OCI-LY3 (cell line): ENCODE measurements around the gene EFHC1.

Source experiments
- H2AFZ ChIP-seq: fragments of 200-600, 300-600 bp; shearing (Covaris generic); 2 replicates; pipeline ENCODE4 v1.6.0; 2014; ENCODE audit warnings: antibody characterized with exemption, low read depth, low read length
- H3K27ac ChIP-seq: fragments of 200-600, 300-600 bp; sonication (generic); 2 replicates; pipeline ENCODE4 v1.5.1; 2014; ENCODE audit warnings: mild to moderate bottlenecking, low read length, moderate library complexity, mixed read lengths
- H3K27me3 ChIP-seq: fragments of 200-600, 300-600 bp; sonication (generic); 2 replicates; pipeline ENCODE4 v1.6.1; 2014; ENCODE audit warnings: low read depth, low read length, mixed read lengths
- H3K36me3 ChIP-seq: fragments of 200-600, 300-600 bp; sonication (generic); replicated peaks from 2 replicates; pipeline ENCODE3; 2014; ENCODE audit warnings: low read depth, low read length, mixed read lengths
- H3K4me1 ChIP-seq: fragments of 300-600, 200-600 bp; sonication (generic); 2 replicates; pipeline ENCODE4 v1.6.1; 2014; ENCODE audit warnings: low read length, mixed read lengths
- H3K4me2 ChIP-seq: fragments of 200-600, 300-600 bp; sonication (generic); 2 replicates; pipeline ENCODE4 v1.6.1; 2014; ENCODE audit warnings: low read length, mixed read lengths
- H3K4me3 ChIP-seq: fragments of 300-600, 200-600 bp; sonication (generic); 2 replicates; pipeline ENCODE4 v1.5.1; 2014; ENCODE audit warnings: antibody characterized with exemption, mild to moderate bottlenecking, low read length, moderate library complexity
- H3K79me2 ChIP-seq: fragments of 300-600, 200-600 bp; shearing (Covaris generic); 2 replicates; pipeline ENCODE4 v1.6.1; 2014; ENCODE audit warnings: mild to moderate bottlenecking, low read length, mixed read lengths
- H3K9ac ChIP-seq: fragments of 300-600, 200-600 bp; shearing (Covaris generic); 2 replicates; pipeline ENCODE4 v1.6.0; 2014; ENCODE audit warnings: mild to moderate bottlenecking, low read length, moderate library complexity
- H3K9me3 ChIP-seq: fragments of 200-600, 300-600 bp; shearing (Covaris generic); 2 replicates; pipeline ENCODE4 v1.6.1; 2014; ENCODE audit warnings: low read length, mixed read lengths; ENCODE audit not compliant: insufficient read depth
- H4K20me1 ChIP-seq: fragments of 200-600, 300-600 bp; sonication (generic); 2 replicates; pipeline ENCODE4 v1.6.1; 2016; ENCODE audit warnings: low read length, mixed read lengths; ENCODE audit not compliant: insufficient read depth
- EZH2phosphoT487 ChIP-seq: fragments of 200-600 bp; shearing (Covaris generic); IDR thresholded peaks from 2 replicates; pipeline ENCODE4 v1.6.1; 2018; ENCODE audit warnings: antibody characterized with exemption, mixed run types, low read depth
- TF ChIP-seq, protein P1 (sequence below): fragments of 200-600, 300-600 bp; sonication (generic); IDR thresholded peaks from 2 replicates; pipeline ENCODE4 v1.5.1; 2014; ENCODE audit warnings: antibody characterized with exemption, low read length, low read depth

EFHC1 gene

DNA sequence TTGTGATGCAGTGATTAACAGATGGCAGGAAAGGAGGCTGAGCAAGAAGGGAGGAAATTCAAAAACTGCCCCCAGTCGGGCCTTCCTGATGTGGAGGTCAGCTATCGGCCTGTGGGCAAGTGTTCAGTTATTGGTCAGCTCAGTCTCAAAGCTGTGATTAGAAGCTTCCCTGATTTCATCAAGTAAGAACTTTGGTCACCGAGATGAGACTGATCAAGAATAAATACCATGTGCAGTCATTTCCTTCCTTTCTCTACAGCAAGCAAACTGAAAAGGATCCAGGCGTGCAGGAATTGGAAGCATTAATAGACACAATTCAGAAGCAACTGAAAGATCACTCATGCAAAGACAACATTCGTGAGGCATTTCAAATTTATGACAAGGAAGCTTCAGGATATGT, 69.7 kb downstream of the EFHC1 start:
- peaks cover 21% of the 10 kb centered on the region for H3K36me3 ChIP-seq
- no peaks in the 10 kb centered on the region for H3K9me3 ChIP-seq
- H3K4me1 ChIP-seq, result peaks cover 43% of the 10 kb centered on the region
- H4K20me1 ChIP-seq, result no peaks in the 10 kb centered on the region
- H3K79me2 ChIP-seq, result no peaks in the 10 kb centered on the region
- H3K4me2 ChIP-seq, result no peak overlapping the region
- TF ChIP-seq EZH2phosphoT487, result no peak
- TF ChIP-seq, protein P1, sequence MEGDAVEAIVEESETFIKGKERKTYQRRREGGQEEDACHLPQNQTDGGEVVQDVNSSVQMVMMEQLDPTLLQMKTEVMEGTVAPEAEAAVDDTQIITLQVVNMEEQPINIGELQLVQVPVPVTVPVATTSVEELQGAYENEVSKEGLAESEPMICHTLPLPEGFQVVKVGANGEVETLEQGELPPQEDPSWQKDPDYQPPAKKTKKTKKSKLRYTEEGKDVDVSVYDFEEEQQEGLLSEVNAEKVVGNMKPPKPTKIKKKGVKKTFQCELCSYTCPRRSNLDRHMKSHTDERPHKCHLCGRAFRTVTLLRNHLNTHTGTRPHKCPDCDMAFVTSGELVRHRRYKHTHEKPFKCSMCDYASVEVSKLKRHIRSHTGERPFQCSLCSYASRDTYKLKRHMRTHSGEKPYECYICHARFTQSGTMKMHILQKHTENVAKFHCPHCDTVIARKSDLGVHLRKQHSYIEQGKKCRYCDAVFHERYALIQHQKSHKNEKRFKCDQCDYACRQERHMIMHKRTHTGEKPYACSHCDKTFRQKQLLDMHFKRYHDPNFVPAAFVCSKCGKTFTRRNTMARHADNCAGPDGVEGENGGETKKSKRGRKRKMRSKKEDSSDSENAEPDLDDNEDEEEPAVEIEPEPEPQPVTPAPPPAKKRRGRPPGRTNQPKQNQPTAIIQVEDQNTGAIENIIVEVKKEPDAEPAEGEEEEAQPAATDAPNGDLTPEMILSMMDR, result no peak
- H3K4me3 ChIP-seq, result no peak overlapping the region
- no peak overlapping the region for H3K9ac ChIP-seq
- no peak overlapping the region for H3K27ac ChIP-seq
- H3K27me3 ChIP-seq, result peaks cover 14% of the 10 kb centered on the region
- H2AFZ ChIP-seq, result no peak overlapping the region

GRCh38 chr6:52491203-52492069, 71.3 kb downstream of the EFHC1 start:
- no peaks in the 10 kb centered on the region for H3K79me2 ChIP-seq
- peaks cover 14% of the 10 kb centered on the region for H3K27me3 ChIP-seq
- H4K20me1 ChIP-seq, result no peaks in the 10 kb centered on the region
- H3K9me3 ChIP-seq, result no peaks in the 10 kb centered on the region
- peak overlapping the region; percentile 59 for H3K4me3 ChIP-seq
- peaks cover 22% of the 10 kb centered on the region for H3K36me3 ChIP-seq
- H2AFZ ChIP-seq, result no peak overlapping the region
- H3K27ac ChIP-seq, result peak overlapping the region; percentile 60
- no peak for TF ChIP-seq EZH2phosphoT487
- TF ChIP-seq, protein P1, result no peak
- H3K4me2 ChIP-seq, result peak overlapping the region; percentile 69
- H3K4me1 ChIP-seq, result peaks cover 59% of the 10 kb centered on the region
- peak overlapping the region; percentile 17; the same call in 1 of the 2 replicates for H3K9ac ChIP-seq

DNA sequence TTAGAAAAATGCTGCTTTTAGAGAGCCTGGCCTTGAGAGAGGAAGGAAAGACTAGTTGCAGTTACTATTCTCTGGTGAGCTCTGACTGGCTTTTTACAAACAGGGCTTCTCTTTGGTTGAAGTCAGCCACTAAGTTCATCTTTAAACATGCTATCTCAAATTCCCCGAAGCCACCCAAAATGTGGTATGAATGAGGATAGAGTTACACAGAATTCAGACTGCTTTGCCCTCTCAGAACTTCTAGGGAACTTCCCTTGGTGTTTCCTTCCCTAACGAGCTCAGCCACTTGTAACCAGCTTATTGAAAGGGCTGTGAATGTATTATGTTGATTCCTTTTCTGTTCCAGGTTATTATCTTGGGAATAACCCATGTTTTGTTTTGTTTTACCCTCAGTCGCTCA, 73.5 kb downstream of the EFHC1 start:
- peaks cover 79% of the 10 kb centered on the region for H3K4me1 ChIP-seq
- peak overlapping the region; percentile 74 for H3K27ac ChIP-seq
- H3K79me2 ChIP-seq, result no peaks in the 10 kb centered on the region
- TF ChIP-seq, protein P1, result no peak
- TF ChIP-seq EZH2phosphoT487, result no peak
- H3K9me3 ChIP-seq, result no peaks in the 10 kb centered on the region
- peak overlapping the region; percentile 33; the same call in 1 of the 2 replicates for H3K9ac ChIP-seq
- H3K4me2 ChIP-seq, result peak overlapping the region; percentile 45
- peaks cover 22% of the 10 kb centered on the region for H3K36me3 ChIP-seq
- H3K27me3 ChIP-seq, result peaks cover 14% of the 10 kb centered on the region
- no peaks in the 10 kb centered on the region for H4K20me1 ChIP-seq
- H2AFZ ChIP-seq, result no peak overlapping the region
- no peak overlapping the region for H3K4me3 ChIP-seq

DNA sequence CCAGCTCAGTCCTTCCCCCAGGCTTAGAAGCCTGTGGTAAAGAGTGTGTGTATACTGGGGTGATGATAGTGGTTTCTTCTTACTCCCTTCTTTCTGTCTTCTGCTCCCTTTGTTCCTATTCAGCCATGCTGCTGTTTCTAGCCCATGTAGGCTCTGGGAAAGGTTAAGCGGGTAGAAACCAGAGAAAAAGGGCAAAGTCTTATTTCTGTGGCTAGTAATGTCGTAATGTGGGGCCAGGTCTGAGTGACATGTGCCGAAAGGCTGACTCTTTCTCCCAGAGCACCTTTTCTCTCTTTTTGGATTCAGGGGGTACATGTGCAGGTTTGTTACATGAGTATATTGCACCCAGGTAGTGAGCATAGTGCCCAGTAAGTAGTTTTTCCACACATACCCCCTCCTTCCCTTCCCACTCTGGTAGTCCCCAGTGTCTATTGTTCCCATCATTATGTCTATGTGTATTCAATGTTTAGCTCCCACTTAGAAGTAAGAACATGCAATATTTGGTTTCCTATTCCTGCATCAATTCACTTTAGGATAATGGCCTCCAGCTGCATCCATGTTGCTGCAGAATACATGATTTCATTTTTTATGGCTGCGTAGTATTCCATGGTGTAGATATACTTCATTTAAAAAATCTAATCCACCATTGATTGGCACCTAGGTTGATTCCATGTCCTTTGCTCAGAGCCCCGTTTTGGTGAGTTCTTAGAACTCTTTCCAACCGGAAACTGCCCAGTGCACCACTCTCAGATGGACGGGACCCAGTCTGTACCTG, 74.3 kb downstream of the EFHC1 start:
- Histone ChIP-seq H3K27me3 (peaks cover 14% of the 10 kb centered on the region), H3K4me2 (peak overlapping the region; percentile 45), H4K20me1 (no peaks in the 10 kb centered on the region), H3K4me3 (no peak overlapping the region), H3K27ac (peak overlapping the region; percentile 74), H3K36me3 (peaks cover 28% of the 10 kb centered on the region), H3K4me1 (peaks cover 87% of the 10 kb centered on the region), H3K79me2 (no peaks in the 10 kb centered on the region), H2AFZ (no peak overlapping the region), H3K9ac (peak overlapping the region; percentile 33; the same call in 1 of the 2 replicates), H3K9me3 (no peaks in the 10 kb centered on the region)
- TF ChIP-seq, protein P1, result no peak
- no peak for TF ChIP-seq EZH2phosphoT487
